ENCODE results near the gene WDR74.

The WDR74 gene

DNA sequence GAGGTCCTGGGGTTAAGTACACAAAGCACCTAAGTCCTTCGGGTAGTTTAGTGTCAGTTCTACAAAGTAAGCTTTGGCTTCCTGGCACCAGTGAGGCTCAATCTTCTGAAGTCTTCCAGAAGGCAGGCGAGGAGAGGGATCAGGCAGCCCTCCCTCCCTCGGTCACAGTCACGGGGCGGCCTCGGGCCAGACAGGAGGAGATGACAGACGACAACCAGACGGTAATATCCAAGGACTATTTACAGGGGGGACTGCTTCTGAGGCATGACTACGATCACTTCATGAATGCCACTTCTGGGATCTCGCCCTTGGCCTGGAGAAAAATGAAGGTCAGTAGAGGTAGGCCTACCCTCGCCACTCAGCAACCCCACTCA is 47.2 kb downstream of the WDR74 start:
- no peak for DNase-seq (ENCODE audit: low spot score)

DNA sequence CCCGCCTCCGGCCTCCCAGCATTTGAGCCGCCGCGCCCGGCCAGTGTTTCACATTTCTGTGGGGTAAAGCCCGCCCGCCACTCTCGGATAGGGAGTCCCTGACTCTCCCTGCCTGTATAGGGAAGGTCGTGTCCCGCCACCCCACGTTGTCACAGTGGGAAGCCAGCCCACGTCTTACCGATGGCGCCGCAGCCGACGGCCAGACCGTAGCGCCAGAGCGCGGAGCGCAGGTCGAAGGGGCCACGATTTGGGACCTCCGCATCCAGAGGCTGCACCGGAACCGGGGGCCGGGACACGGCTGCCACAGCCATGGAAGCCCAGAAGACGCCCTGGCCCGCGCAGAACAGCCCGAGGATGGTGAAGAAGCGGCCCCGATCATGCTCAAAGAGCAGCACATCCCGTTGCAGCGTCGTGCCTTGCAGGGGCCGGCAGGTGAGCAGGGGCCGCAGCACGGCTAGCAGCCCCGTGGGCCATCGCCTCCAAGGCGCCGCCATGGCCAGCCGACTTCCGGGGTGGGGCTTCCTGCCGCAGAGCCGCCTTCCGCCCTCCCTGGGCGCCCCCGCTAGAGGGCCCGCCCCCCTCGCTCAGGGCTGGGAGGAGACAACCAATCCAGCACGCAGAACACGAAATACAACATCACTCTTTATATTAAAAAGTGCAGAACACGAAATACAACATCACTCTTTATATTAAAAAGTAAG is 47.7 kb downstream of the WDR74 start, which contains the start of gene TMEM223:
Gene TMEM223, minus strand, starts transcription at position 506 of the 701 bp plus-strand sequence. Its CDS starts 12 bp downstream, at position 494.
- peak; percentile 93 for DNase-seq (ENCODE audit: low spot score)

DNA sequence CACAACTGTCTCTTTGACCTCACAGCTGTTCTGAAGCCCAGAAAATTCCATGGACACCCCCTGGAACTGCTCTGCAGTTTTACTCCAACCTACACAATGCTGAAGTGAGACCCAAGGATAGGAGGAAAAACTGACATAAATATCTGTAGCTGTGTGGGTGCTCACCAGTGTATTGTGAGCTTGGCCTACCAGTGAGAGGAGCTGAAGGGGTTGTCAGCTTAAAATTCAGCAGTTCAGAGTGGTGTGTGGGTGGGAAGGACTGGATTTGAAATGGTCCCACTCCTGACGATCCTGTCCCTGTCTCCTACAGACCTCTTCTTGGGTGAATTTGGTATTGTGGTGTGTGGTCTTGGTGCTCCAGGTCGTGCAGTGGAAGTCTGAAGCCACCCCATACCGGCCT is 49.8 kb downstream of the WDR74 start:
- DNase-seq (ENCODE audit: low spot score): no peak

DNA sequence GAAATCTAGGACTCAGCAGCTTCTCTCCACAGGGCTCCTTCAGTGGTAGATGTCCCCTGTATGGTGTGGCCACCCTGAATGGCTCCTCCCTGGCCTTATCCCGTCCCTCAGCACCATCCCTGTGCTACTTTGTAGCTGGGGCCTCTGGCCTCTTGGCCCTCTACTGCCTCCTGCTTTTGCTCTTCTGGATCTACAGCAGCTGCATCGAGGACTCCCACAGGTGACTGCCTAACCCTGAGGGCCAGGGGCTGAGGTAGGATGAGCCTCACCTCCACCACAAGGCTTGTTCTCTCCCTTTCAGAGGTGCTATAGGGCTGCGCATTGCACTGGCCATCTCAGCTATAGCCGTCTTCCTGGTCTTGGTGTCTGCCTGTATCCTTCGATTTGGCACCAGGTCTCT is 50.4 kb downstream of the WDR74 start:
- no peak for DNase-seq (ENCODE audit: low spot score)

DNA sequence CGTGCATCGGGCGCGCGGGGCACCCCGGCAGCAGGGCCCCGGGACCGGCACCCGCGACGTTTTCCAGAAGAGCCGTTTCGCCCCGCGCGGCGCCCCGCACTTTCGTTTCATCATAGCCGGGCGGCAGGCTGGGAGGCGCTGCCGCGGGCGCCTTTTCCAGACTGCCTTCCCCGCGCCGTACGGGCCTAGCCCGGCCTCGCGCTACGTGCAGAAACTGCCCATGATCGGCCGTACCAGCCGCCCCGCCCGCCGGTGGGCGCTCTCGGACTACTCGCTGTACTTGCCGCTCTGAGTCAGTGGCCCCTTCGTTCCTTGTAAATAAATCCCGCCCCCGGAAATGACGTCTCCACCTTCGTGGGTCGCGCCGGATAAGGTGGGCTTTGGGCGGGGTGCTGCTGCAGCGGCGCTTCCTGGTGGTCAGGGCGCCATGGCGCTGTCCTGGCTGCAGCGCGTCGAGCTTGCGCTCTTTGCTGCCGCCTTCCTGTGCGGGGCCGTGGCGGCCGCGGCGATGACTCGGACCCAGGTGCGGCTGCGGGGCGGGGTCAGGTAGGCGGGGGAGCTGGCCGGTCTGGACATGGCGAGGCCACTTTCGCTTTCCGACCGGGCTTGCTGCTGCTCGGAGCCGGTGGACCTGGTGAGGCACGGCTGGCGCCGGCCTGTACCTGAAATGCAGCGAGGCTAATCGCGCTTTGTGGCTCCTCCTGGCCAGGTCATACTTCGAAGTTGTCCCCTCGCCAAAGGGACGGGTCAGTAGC is 52.2 kb downstream of the WDR74 start, which contains the start of gene TMEM179B:
Gene TMEM179B, plus strand, starts transcription at position 398 of the 755 bp plus-strand sequence. Its CDS starts 30 bp downstream, at position 428.
- DNase-seq (ENCODE audit: low spot score): peak; percentile 99

DNA sequence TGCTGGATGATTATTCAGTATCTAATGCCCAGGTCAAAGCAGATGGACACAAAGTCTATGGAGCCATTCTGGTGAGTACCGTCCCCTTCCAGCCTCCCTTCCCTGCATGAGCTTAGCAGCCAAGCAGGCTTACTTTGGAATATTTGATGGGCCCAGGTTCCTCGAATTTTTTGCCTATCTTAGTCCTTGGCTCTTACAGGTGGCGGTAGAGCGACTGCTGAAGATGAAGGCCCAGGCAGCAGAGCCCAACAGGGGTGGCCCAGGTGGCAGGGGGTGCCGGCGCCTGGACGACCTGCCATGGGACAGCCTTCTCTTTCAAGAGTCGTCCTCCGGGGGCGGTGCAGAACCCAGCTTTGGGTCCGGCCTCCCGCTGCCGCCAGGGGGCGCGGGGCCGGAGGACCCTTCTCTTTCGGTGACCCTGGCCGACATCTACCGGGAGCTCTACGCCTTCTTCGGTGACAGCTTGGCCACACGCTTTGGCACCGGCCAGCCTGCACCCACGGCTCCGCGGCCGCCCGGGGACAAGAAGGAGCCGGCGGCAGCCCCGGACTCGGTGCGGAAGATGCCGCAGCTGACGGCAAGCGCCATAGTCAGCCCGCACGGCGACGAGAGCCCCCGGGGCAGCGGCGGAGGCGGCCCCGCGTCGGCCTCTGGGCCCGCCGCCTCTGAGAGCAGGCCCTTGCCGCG is 52.9 kb downstream of the WDR74 start:
- DNase-seq (ENCODE audit: low spot score): peak; percentile 83

All from Ammon's horn (tissue), 1 donor.